HUES6 (cell line): ENCODE data around the gene KYNU.

Source experiments
- H3K27ac ChIP-seq: 2 replicates; pipeline ENCODE4 v1.7.0; 2013; ENCODE audit warnings: low read depth, mild to moderate bottlenecking, low read length, inconsistent platforms
- H3K27me3 ChIP-seq: 2 replicates; pipeline ENCODE4 v1.6.1; 2013; ENCODE audit warnings: low read length; ENCODE audit not compliant: control insufficient read depth, insufficient read depth
- H3K36me3 ChIP-seq: 2 replicates; pipeline ENCODE4 v1.6.1; 2013; ENCODE audit warnings: low read length; ENCODE audit not compliant: control insufficient read depth, insufficient read depth
- H3K4me1 ChIP-seq: 2 replicates; pipeline ENCODE4 v1.6.1; 2013; ENCODE audit warnings: low read length; ENCODE audit not compliant: control insufficient read depth, insufficient read depth
- H3K4me3 ChIP-seq: 2 replicates; pipeline ENCODE4 v1.5.1; 2013; ENCODE audit warnings: low read depth, low read length
- H3K9ac ChIP-seq: one replicate; pipeline ENCODE4 v1.6.1; 2013; ENCODE audit warnings: mild to moderate bottlenecking, low read length
- H3K9me3 ChIP-seq: 2 replicates; pipeline ENCODE4 v1.6.1; 2013; ENCODE audit warnings: low read depth, low read length; ENCODE audit not compliant: control insufficient read depth, insufficient read depth

KYNU gene

GRCh38 chr2:142871396-142871795 lies 6.1 kb upstream of the KYNU start:
- H3K4me1 ChIP-seq = 0 out of 2 replicates have a peak, but pooled peaks cover 6% of the 10 kb centered on the region
- H3K9ac ChIP-seq = no peak overlapping the region
- H3K36me3 ChIP-seq = no peaks in the 10 kb centered on the region
- no peak overlapping the region for H3K27ac ChIP-seq
- H3K9me3 ChIP-seq = no peaks in the 10 kb centered on the region
- H3K4me3 ChIP-seq = no peak overlapping the region
- H3K27me3 ChIP-seq = no peaks in the 10 kb centered on the region

GRCh38 chr2:142872882-142873724 lies 4.4 kb upstream of the KYNU start:
- Histone ChIP-seq H3K36me3 (no peaks in the 10 kb centered on the region), H3K27me3 (no peaks in the 10 kb centered on the region), H3K27ac (no peak overlapping the region), H3K4me3 (no peak overlapping the region), H3K4me1 (0 out of 2 replicates have a peak, but pooled peaks cover 6% of the 10 kb centered on the region), H3K9me3 (no peaks in the 10 kb centered on the region), H3K9ac (no peak overlapping the region)

- 0 out of 2 replicates have a peak, but pooled peaks cover 6% of the 10 kb centered on the region for H3K4me1 ChIP-seq
- no peaks in the 10 kb centered on the region for H3K36me3 ChIP-seq
- no peak overlapping the region for H3K9ac ChIP-seq
- H3K27me3 ChIP-seq = no peaks in the 10 kb centered on the region
- no peak overlapping the region for H3K4me3 ChIP-seq
- H3K27ac ChIP-seq = no peak overlapping the region
- no peaks in the 10 kb centered on the region for H3K9me3 ChIP-seq
These were observed 3.6 kb upstream of the KYNU start for GRCh38 chr2:142873831-142874287.

GRCh38 chr2:142874293-142874814 lies 3.1 kb upstream of the KYNU start:
- no peak overlapping the region for H3K9ac ChIP-seq
- no peak overlapping the region for H3K27ac ChIP-seq
- H3K27me3 ChIP-seq = no peaks in the 10 kb centered on the region
- 0 out of 2 replicates have a peak, but pooled peaks cover 6% of the 10 kb centered on the region for H3K4me1 ChIP-seq
- no peaks in the 10 kb centered on the region for H3K36me3 ChIP-seq
- no peaks in the 10 kb centered on the region for H3K9me3 ChIP-seq
- no peak overlapping the region for H3K4me3 ChIP-seq

- H3K27ac ChIP-seq = no peak overlapping the region
- H3K36me3 ChIP-seq = no peaks in the 10 kb centered on the region
These were observed 2.5 kb upstream of the KYNU start for GRCh38 chr2:142875010-142875409.

GRCh38 chr2:142875652-142876051 lies 1.8 kb upstream of the KYNU start:
- Histone ChIP-seq H3K9ac (no peak overlapping the region), H3K4me3 (no peak overlapping the region), H3K27ac (no peak overlapping the region), H3K36me3 (no peaks in the 10 kb centered on the region), H3K27me3 (no peaks in the 10 kb centered on the region), H3K4me1 (0 out of 2 replicates have a peak, but pooled peaks cover 6% of the 10 kb centered on the region), H3K9me3 (no peaks in the 10 kb centered on the region)

More at GRCh38 chr2:142875010-142875409, 2.5 kb upstream of the KYNU start:
- H3K4me3 ChIP-seq = no peak overlapping the region
- no peaks in the 10 kb centered on the region for H3K27me3 ChIP-seq
- H3K9ac ChIP-seq = no peak overlapping the region
- 0 out of 2 replicates have a peak, but pooled peaks cover 6% of the 10 kb centered on the region for H3K4me1 ChIP-seq
- H3K9me3 ChIP-seq = no peaks in the 10 kb centered on the region

GRCh38 chr2:142876423-142876822 lies 1.0 kb upstream of the KYNU start:
- no peak overlapping the region for H3K4me3 ChIP-seq
- 0 out of 2 replicates have a peak, but pooled peaks cover 6% of the 10 kb centered on the region for H3K4me1 ChIP-seq
- no peak overlapping the region for H3K9ac ChIP-seq
- H3K36me3 ChIP-seq = no peaks in the 10 kb centered on the region
- no peaks in the 10 kb centered on the region for H3K9me3 ChIP-seq
- H3K27ac ChIP-seq = no peak overlapping the region
- H3K27me3 ChIP-seq = no peaks in the 10 kb centered on the region

- Histone ChIP-seq H3K9me3 (no peaks in the 10 kb centered on the region), H3K4me3 (no peak overlapping the region)
These were observed 691 bp downstream of the KYNU start for GRCh38 chr2:142878031-142878678.

GRCh38 chr2:142879151-142879550 lies 1.7 kb downstream of the KYNU start:
- no peak overlapping the region for H3K27ac ChIP-seq
- H3K4me3 ChIP-seq = no peak overlapping the region
- H3K9me3 ChIP-seq = no peaks in the 10 kb centered on the region
- H3K4me1 ChIP-seq = 0 out of 2 replicates have a peak, but pooled peaks cover 4% of the 10 kb centered on the region
- H3K9ac ChIP-seq = no peak overlapping the region
- no peaks in the 10 kb centered on the region for H3K36me3 ChIP-seq
- H3K27me3 ChIP-seq = no peaks in the 10 kb centered on the region

More at GRCh38 chr2:142878031-142878678, 691 bp downstream of the KYNU start:
- Histone ChIP-seq H3K9ac (no peak overlapping the region), H3K27ac (no peak overlapping the region), H3K4me1 (0 out of 2 replicates have a peak, but pooled peaks cover 6% of the 10 kb centered on the region), H3K36me3 (no peaks in the 10 kb centered on the region), H3K27me3 (no peaks in the 10 kb centered on the region)

GRCh38 chr2:142880279-142880678 lies 2.8 kb downstream of the KYNU start:
- Histone ChIP-seq H3K9me3 (no peaks in the 10 kb centered on the region), H3K9ac (no peak overlapping the region), H3K27ac (no peak overlapping the region), H3K27me3 (no peaks in the 10 kb centered on the region), H3K36me3 (no peaks in the 10 kb centered on the region), H3K4me1 (no peaks in the 10 kb centered on the region), H3K4me3 (no peak overlapping the region)

- no peaks in the 10 kb centered on the region for H3K4me1 ChIP-seq
- no peaks in the 10 kb centered on the region for H3K36me3 ChIP-seq
- no peak overlapping the region for H3K27ac ChIP-seq
- no peak overlapping the region for H3K9ac ChIP-seq
- H3K27me3 ChIP-seq = no peaks in the 10 kb centered on the region
- no peaks in the 10 kb centered on the region for H3K9me3 ChIP-seq
- no peak overlapping the region for H3K4me3 ChIP-seq
These were observed 4.2 kb downstream of the KYNU start for GRCh38 chr2:142881619-142882018.
